Activated naive CD4-positive, alpha-beta T cell treated with Interleukin-2 at 50 U/mL for 16 hours (primary cell): ENCODE data around the gene MYCL.
A peak's percentile ranks its signal among the peaks of the same experiment; 100 is the strongest.

Experiments used
- DNase-seq: peaks from one replicate; pipeline ENCODE4 v3.0.0-alpha.2; 2020

The MYCL gene

GRCh38 chr1:39901714-39902459 lies at the start of gene MYCL:
Gene MYCL (minus strand): TSS chr1:39901917. CDS start chr1:39901434, 483 bp downstream.
- peak; percentile 71 for DNase-seq

- no peak for DNase-seq
Observed at GRCh38 chr1:39949891-39950290, 48.2 kb upstream of the MYCL start.

GRCh38 chr1:39947260-39947659 lies 45.5 kb upstream of the MYCL start:
- DNase-seq = no peak

- DNase-seq = no peak
Observed at GRCh38 chr1:39946216-39946615, 44.5 kb upstream of the MYCL start.

GRCh38 chr1:39944410-39945112 lies 42.8 kb upstream of the MYCL start:
- DNase-seq = no peak

- DNase-seq = no peak
Observed at GRCh38 chr1:39943471-39944290, 42.0 kb upstream of the MYCL start.

- DNase-seq = no peak
Observed at GRCh38 chr1:39940980-39941871, 39.5 kb upstream of the MYCL start.

GRCh38 chr1:39940253-39940652 lies 38.5 kb upstream of the MYCL start:
- DNase-seq = no peak

GRCh38 chr1:39938856-39939255 lies 37.1 kb upstream of the MYCL start:
- DNase-seq = no peak

GRCh38 chr1:39936724-39937491 lies 35.2 kb upstream of the MYCL start:
- DNase-seq = no peak

- DNase-seq = no peak
Observed at GRCh38 chr1:39933956-39934941, 32.5 kb upstream of the MYCL start.

GRCh38 chr1:39928809-39929587 lies 27.3 kb upstream of the MYCL start:
- no peak for DNase-seq

- DNase-seq = no peak
Observed at GRCh38 chr1:39927538-39927937, 25.8 kb upstream of the MYCL start.

- no peak for DNase-seq
Observed at GRCh38 chr1:39926820-39927219, 25.1 kb upstream of the MYCL start.

- no peak for DNase-seq
Observed at GRCh38 chr1:39926343-39926793, 24.7 kb upstream of the MYCL start.

- no peak for DNase-seq
Observed at GRCh38 chr1:39925721-39926342, 24.1 kb upstream of the MYCL start.

GRCh38 chr1:39922251-39922688 lies 20.6 kb upstream of the MYCL start:
- DNase-seq = no peak

GRCh38 chr1:39919545-39919944 lies 17.8 kb upstream of the MYCL start:
- peak; percentile 50 for DNase-seq

- no peak for DNase-seq
Observed at GRCh38 chr1:39917825-39918224, 16.1 kb upstream of the MYCL start.
